GM19239 (cell line): ENCODE data around the gene NEK4.
"Not testable (repeated sequence)": the region's sequence is repeated elsewhere in the genome, so short reads cannot be mapped to it uniquely, and the experiment has no call there.

ENCODE experiments used
- DNase-seq: peaks from one replicate; pipeline ENCODE4 v3.0.0; 2011; ENCODE audit warnings: low spot score; ENCODE audit not compliant: insufficient read length
- FAIRE-seq: peaks from 2 replicates; lab custom pipeline; 2011; peaks lifted over from hg19 to GRCh38; lab: Jason Lieb, UNC

NEK4 gene

GRCh38 chr3:52743152-52743551, 27.6 kb downstream of the NEK4 start:
- DNase-seq: no peak
- no peak for FAIRE-seq

GRCh38 chr3:52742418-52743041, 28.2 kb downstream of the NEK4 start:
- DNase-seq (peak; percentile 20), FAIRE-seq (peak; percentile 93)

- FAIRE-seq: no peak
- DNase-seq: no peak
Measured at GRCh38 chr3:52739730-52740129, 31.0 kb downstream of the NEK4 start.

GRCh38 chr3:52733256-52733891, 37.4 kb downstream of the NEK4 start:
- DNase-seq: no peak
- FAIRE-seq: no peak

- DNase-seq: no peak
- FAIRE-seq: no peak
Measured at GRCh38 chr3:52731590-52731989, 39.1 kb downstream of the NEK4 start.

GRCh38 chr3:52730681-52731080, 40.1 kb downstream of the NEK4 start:
- no peak for FAIRE-seq
- no peak for DNase-seq

- not testable (repeated sequence) for FAIRE-seq, DNase-seq
Measured at GRCh38 chr3:52728753-52729152, 42.0 kb downstream of the NEK4 start.

- no peak for FAIRE-seq
- no peak for DNase-seq
Measured at GRCh38 chr3:52724511-52724910, 46.2 kb downstream of the NEK4 start.

- DNase-seq: no peak
Measured at GRCh38 chr3:52723935-52724334, 46.8 kb downstream of the NEK4 start.

GRCh38 chr3:52722491-52722890, 48.2 kb downstream of the NEK4 start:
- no peak for FAIRE-seq
- DNase-seq: no peak

More at GRCh38 chr3:52723935-52724334, 46.8 kb downstream of the NEK4 start:
- FAIRE-seq: no peak

GRCh38 chr3:52721730-52722008, 49.1 kb downstream of the NEK4 start:
- no peak for DNase-seq

GRCh38 chr3:52721002-52721729, 49.6 kb downstream of the NEK4 start:
- DNase-seq (no peak), FAIRE-seq (peak; percentile 87)

More at GRCh38 chr3:52721730-52722008, 49.1 kb downstream of the NEK4 start:
- peak; percentile 18 for FAIRE-seq

GRCh38 chr3:52719618-52720017, 51.1 kb downstream of the NEK4 start:
- FAIRE-seq: no peak
- no peak for DNase-seq

- no peak for DNase-seq
- FAIRE-seq: no peak
Measured at GRCh38 chr3:52715714-52716305, 54.9 kb downstream of the NEK4 start.

GRCh38 chr3:52714335-52715302, 56.1 kb downstream of the NEK4 start:
- no peak for DNase-seq
- FAIRE-seq: no peak

GRCh38 chr3:52712291-52713212, 58.2 kb downstream of the NEK4 start:
- FAIRE-seq (no peak), DNase-seq (no peak)

- FAIRE-seq: peak; percentile 86
- no peak for DNase-seq
Measured at GRCh38 chr3:52710512-52710911, 60.2 kb downstream of the NEK4 start.

- peak; percentile 58 for FAIRE-seq
- DNase-seq: no peak
Measured at GRCh38 chr3:52707585-52707984, 63.2 kb downstream of the NEK4 start.
